Middle frontal gyrus (tissue), 1 donor: Measurements from ENCODE around the gene CLDN15.
A peak's percentile ranks its signal among the peaks of the same experiment; 100 is the strongest.
"Not testable (repeated sequence)": the region's sequence is repeated elsewhere in the genome, so short reads cannot be mapped to it uniquely, and the experiment has no call there.

Experiments
- DNase-seq: peaks from one replicate; pipeline ENCODE4 v3.0.0-alpha.2; 2015; ENCODE audit warnings: low spot score; ENCODE audit errors: extremely low spot score

Gene CLDN15

DNA sequence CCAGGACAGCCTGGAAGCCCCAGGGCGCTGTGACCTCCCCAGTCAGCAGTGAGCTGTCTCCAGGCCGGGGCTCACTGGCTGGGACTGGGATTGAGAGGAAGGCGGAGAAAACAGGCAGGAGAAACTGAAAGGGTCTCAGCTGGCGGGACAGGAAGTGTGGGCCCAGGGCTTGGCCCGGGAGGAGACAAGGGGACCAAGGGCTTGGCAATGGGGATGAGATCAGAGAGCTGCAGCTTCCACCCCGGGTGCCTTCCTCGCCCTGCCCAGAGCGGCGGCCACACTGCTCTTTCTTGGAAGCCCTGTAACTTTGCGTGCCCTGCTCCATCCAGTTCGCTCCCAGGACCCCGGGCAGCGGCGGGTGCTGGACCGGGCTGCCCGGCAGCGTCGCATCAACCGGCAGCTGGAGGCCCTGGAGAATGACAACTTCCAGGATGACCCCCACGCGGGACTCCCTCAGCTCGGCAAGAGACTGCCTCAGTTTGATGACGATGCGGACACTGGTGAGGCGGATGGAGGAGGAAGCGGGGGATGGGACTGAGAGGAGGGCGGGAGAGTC is 15.2 kb downstream of the CLDN15 start:
- DNase-seq: no peak

- no peak for DNase-seq
These were observed 17.3 kb downstream of the CLDN15 start for GRCh38 chr7:101220295-101220694.

- DNase-seq: no peak
These were observed 19.1 kb downstream of the CLDN15 start for GRCh38 chr7:101218236-101219125.

DNA sequence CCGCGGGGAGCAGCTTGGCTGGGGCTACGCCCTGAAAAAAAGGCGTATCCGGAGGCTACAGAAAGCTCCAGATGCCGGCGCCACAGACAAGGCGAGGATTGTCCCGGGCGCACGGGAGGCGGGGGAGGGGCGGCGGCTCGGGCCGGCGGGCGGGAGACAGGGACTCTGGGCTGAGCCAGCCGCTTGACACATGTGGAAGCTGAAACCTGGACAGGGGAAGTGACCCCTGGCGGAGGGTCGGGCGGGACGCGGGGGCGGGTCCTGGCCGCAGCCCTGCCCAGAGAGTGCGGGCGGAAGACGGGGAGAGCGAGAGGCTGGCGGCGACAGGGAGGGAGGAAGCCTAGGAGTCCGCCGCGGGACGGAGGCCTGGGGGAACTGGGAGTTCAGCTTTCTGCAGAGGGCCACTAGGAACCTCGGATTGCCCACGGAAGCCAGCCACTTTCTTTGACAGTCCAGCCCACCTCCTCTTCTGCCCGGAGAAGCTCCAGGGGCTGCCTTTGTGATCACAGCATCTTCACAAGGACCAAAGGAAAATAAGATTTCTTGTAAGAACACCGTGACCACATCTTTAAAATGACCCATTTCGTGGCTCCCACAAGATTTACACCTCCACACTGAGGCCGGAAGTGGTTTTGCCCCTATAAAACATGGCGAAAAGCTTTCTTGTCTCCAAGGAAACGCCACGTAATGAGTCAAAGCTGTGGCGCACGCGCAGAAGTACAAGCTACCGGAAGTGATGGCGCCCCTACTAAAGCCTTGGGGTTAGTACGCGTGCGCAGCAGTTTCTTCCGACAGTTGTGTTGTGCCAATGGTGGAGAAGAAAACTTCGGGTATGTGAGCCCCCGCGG is 20.0 kb downstream of the CLDN15 start, which contains the start of the genes PLOD3 and ZNHIT1:
Gene PLOD3 (minus strand): TSS at position 194 of the 848 bp plus-strand sequence. CDS start 307 bp downstream, outside the sequence.
Gene ZNHIT1 (plus strand): TSS at position 778 of the 848 bp plus-strand sequence. CDS start 31 bp downstream, at position 809.
- peak; percentile 99 for DNase-seq

- no peak for DNase-seq
These were observed 20.7 kb downstream of the CLDN15 start for GRCh38 chr7:101216860-101217387.

DNA sequence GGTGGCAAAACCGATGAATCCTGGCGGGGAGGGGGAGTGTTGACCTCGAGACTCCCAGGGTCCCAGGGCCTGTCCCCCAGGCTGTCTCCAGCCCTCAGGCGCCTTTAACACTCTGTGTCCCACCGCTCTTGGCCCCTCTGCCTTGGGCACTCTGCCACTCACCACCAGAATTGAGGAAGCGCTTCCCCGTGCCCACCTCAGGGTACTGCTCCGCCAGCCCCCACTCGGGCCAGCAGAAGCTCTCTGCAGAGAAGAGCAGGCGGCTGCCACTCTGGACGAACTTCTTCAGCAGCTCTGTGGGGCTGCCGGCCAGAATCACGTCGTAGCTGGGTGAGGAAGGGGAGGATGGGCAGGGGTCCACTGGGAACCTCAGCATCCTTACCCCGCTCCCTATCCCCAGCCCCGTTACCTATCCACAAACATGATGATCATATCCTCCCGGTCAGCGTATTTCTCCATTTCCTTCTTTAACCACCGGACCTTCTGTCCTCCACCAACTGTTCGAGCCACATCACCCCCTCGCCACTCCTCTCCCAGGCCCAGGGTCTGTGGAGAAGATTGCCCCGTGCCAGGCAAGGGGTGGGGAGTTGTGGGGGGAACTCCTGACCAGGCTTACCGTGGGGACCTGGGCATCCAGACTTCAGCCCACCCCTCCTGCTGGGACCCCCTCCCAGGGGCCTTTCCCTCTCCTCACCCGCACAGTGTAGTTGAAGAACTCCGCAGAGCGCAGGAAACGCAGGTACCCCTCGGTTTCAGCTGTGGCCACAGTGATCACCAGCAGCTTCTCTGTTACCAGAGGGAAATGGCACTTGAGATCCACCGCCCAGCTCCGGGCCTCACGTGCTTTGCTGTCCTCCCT is 21.4 kb downstream of the CLDN15 start:
- no peak for DNase-seq

DNA sequence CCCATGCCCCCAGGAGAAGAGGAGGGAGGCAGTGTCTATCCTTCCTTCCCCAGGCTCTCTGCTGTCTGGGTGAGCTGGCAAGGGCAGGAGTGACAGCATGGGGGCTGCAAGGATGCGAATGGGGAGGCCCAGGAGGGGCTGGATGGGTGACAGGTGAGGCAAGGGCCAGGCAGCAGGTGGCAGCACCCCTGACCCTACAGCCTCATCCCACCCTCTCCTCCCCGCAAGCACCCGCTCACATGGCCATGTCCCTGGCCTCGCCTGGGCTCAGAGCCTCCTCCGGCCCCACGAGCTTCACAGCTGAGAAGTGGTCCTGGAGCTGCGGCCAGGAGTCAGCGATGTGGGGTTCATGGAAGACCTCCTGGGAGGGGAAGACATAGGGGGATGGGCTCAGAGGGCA is 25.6 kb downstream of the CLDN15 start:
- DNase-seq: no peak

GRCh38 chr7:101211501-101211900 is 26.1 kb downstream of the CLDN15 start:
- DNase-seq: no peak

- no peak for DNase-seq
These were observed 27.5 kb downstream of the CLDN15 start for GRCh38 chr7:101210143-101210542.

GRCh38 chr7:101208794-101209193 is 28.8 kb downstream of the CLDN15 start:
- DNase-seq: no peak

GRCh38 chr7:101207459-101207858 is 30.1 kb downstream of the CLDN15 start:
- no peak for DNase-seq

DNA sequence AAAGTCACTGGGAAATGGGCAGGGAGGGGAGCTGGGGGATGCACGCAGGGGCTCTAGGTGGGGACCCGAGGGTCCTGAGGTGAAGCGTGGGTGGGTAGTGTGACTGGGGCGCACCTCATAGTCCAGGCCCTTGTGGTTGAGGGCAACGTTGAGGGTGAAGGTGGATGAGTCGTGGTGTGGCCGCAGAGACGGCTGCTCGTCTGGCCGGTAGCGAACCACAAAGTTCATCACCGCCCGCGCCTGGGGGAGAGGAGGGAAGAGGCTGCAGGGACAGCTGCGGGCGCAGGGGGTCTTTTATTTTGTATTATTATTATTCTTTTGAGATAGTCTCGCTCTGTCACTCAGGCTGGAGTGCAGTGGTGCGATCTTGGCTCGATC is 30.9 kb downstream of the CLDN15 start:
- DNase-seq: no peak

DNA sequence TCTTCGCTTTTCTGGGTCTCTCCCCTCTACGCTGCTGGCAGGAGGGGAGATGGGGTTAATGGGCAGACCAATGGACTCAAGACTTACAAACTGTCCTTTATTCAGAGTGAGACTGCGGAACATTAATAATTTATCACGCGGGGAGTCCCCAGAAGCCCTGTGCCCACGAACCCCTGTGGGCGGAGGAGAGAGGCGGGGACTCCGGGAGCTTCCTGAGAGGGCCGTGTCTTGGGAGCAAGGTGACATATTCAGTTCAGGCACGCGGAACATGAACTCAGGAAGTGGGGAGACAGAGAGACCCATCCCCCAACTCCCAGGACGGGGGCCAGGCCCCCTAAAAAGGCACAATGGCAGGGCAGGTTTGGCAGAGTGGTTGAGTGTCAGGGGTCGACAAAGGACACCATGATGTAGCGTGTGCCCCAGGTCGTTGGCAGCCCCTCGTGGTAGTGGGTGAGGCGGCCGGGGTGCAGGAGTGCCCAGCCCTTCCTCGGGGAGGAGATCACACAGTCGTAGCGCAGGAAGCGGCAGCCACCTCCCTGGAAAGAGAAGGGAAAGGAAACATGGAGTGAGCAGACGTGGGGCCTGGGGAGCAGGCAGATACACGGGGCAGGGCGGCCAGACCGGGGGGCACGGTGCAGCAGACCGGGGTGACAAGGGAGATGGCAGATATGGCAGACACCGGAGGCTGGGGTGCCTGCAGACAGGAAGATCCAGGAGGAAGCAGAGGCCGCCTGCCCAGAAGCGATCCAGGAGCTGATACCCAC is 31.5 kb downstream of the CLDN15 start:
- no peak for DNase-seq

DNA sequence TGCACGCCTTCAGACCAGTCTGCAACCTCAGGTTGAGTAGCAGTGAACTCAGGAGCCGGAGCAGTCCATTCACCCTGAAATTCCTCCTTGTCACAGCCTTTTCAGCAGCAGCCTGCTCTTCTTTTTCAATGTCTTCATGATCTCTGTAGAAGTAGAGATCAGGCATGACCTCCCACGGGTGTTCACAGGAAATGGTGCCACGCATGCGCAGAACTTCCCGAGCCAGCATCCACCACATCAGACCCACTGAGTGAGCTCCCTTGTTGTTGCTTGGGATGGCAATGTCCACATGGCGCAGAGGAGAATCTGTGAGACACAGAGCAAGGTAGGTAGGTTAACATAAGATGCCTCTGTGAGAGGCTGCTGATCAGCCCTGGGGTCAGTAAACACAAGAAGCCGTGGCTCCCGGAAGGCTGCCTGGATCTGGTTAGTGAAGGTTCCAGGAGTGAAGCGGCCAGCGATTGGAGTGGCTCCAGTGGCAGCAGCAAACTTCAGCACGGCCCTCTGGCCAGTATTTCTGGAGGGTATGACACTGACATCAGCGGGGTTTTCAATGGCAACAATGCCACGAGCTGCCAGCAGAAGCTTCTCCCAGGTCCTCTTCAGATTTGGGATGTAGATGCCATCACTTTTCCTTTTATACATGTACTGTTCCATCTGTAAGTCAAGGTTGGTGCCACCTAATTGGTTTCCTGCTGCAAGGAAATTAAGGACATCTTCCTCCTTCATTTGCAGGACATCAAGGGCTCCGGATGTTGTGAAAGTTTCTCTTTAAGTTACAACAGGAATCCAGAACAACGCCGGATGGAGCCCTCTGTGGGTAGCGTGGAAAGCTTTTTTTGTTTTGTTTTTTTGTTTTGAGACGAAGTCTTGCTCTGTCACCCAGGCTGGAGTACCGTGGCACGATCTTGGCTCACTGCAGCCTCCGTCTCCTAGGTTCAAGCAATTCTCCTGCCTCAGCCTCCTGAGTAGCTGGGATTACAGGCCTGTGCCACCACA is 33.6 kb downstream of the CLDN15 start:
- not testable (repeated sequence) for DNase-seq

GRCh38 chr7:101202603-101202918 is 35.0 kb downstream of the CLDN15 start:
- no peak for DNase-seq

- DNase-seq: no peak
These were observed 35.7 kb downstream of the CLDN15 start for GRCh38 chr7:101201695-101202602.

GRCh38 chr7:101200862-101201599 is 36.6 kb downstream of the CLDN15 start, which contains the start of gene MOGAT3:
TSS of gene MOGAT3 (minus strand) at chr7:101201036. CDS start at chr7:101200854, 182 bp downstream.
- DNase-seq: no peak
